ENCODE measurements around the gene SIAH3. TPM values are rescaled to one million over a fixed set of nuclear protein-coding genes. Genes with fewer than 3 reads are reported as not detected.

Gene SIAH3
- total and polyA plus RNA-seq, 4 donors: under 0.01 TPM; not detected in 3

DNA sequence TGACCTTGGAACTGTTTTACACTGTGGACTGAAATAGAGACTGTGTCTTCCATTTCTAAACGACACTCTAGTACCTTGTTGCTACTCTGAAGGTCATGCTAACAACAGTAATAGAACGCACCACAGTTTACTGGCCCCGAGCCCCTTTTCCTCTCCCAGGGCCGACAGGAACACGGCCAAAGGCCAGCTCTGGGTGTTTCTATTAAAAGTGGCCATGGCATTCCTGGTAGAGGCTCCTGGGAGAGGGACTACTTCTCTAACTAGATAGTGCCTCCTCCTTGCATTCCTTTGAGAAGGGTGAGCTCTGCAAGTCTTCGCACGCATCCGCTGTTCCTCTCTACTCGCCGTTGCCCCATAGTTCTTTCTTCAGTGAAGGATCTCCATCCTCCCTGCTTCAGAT is 18.7 kb upstream of the SIAH3 start:
- Histone ChIP-seq H3K27me3 (ENCODE audit: control insufficient read depth in 4 of 4, insufficient read depth in 4 of 4, low read length in 3 of 4) (peaks cover 0 to 4% (median 0%) of the 10 kb centered on the region in 4 donors), H3K4me3 (ENCODE audit: low read depth in 1 of 3, low read length in 3 of 3) (no peak overlapping the region), H3K4me1 (ENCODE audit: control insufficient read depth in 4 of 4, insufficient read depth in 4 of 4, low read length in 3 of 4) (no peaks in the 10 kb centered on the region), H3K9me3 (ENCODE audit: control insufficient read depth in 4 of 4, low read length in 3 of 4) (no peaks in the 10 kb centered on the region), H3K9ac (ENCODE audit: low read depth in 1 of 2, low read length in 2 of 2) (no peak overlapping the region), H3K36me3 (ENCODE audit: control insufficient read depth in 4 of 4, insufficient read depth in 3 of 4, low read depth in 1 of 4, low read length in 3 of 4) (no peaks in the 10 kb centered on the region), H3K27ac (ENCODE audit: low read depth in 1 of 2, low read length in 2 of 2) (no peak overlapping the region)
- 89% methylated on average over 10 of the region's 10 CpGs for WGBS
- TF ChIP-seq, protein P1, sequence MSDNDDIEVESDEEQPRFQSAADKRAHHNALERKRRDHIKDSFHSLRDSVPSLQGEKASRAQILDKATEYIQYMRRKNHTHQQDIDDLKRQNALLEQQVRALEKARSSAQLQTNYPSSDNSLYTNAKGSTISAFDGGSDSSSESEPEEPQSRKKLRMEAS (IDR thresholded peaks at IDR 0.05): no peak
- TF ChIP-seq TAF1 (conservative IDR thresholded peaks at IDR 0.05): no peak
- no peak for TF ChIP-seq FOXA1 (IDR thresholded peaks at IDR 0.05)
- TF ChIP-seq HNF4G (IDR thresholded peaks at IDR 0.05): no peak
- TF ChIP-seq RAD21 (IDR thresholded peaks at IDR 0.05): no peak
- no peak for TF ChIP-seq SP1 (IDR thresholded peaks at IDR 0.05)
- no peak for TF ChIP-seq NR2F2 (IDR thresholded peaks at IDR 0.05)
- no peak for DNase-seq (ENCODE audit: low spot score)

- TF ChIP-seq NR2F2 (IDR thresholded peaks at IDR 0.05): no peak
- no peak for TF ChIP-seq FOXA1 (IDR thresholded peaks at IDR 0.05)
- no peak for TF ChIP-seq JUND (IDR thresholded peaks at IDR 0.05)
- no peak for TF ChIP-seq FOXA2 (IDR thresholded peaks at IDR 0.05)
- TF ChIP-seq HNF4A (conservative IDR thresholded peaks at IDR 0.05): no peak
- no peak for TF ChIP-seq ZBTB33 (IDR thresholded peaks at IDR 0.05)
- no peak for TF ChIP-seq GABPA (IDR thresholded peaks at IDR 0.05 in 1 of 2, conservative IDR thresholded peaks at IDR 0.05 in 1 of 2)
- TF ChIP-seq, protein P1 (IDR thresholded peaks at IDR 0.05): no peak
- no peak for TF ChIP-seq REST (IDR thresholded peaks at IDR 0.05)
- no peak for TF ChIP-seq EGR1 (IDR thresholded peaks at IDR 0.05; ENCODE audit: low read depth in 2 of 2)
- TF ChIP-seq HNF4G (IDR thresholded peaks at IDR 0.05): no peak
- TF ChIP-seq YY1 (IDR thresholded peaks at IDR 0.05): no peak
- TF ChIP-seq, protein P2, sequence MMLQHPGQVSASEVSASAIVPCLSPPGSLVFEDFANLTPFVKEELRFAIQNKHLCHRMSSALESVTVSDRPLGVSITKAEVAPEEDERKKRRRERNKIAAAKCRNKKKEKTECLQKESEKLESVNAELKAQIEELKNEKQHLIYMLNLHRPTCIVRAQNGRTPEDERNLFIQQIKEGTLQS (IDR thresholded peaks at IDR 0.05): no peak
- no peak for TF ChIP-seq SP1 (IDR thresholded peaks at IDR 0.05)
- 76% methylated on average over 2 of the region's 2 CpGs for WGBS
- Histone ChIP-seq H3K4me3 (ENCODE audit: low read depth in 1 of 3, low read length in 3 of 3) (no peak overlapping the region), H3K27me3 (ENCODE audit: control insufficient read depth in 4 of 4, insufficient read depth in 4 of 4, low read length in 3 of 4) (peaks cover 0 to 12% (median under 1%) of the 10 kb centered on the region in 4 donors), H3K9ac (ENCODE audit: low read depth in 1 of 2, low read length in 2 of 2) (no peak overlapping the region), H3K27ac (ENCODE audit: low read depth in 1 of 2, low read length in 2 of 2) (no peak overlapping the region), H3K9me3 (ENCODE audit: control insufficient read depth in 4 of 4, low read length in 3 of 4) (peaks cover 0 to 6% (median 3%) of the 10 kb centered on the region in 4 donors), H3K4me1 (ENCODE audit: control insufficient read depth in 4 of 4, insufficient read depth in 4 of 4, low read length in 3 of 4) (no peaks in the 10 kb centered on the region), H3K36me3 (ENCODE audit: control insufficient read depth in 4 of 4, insufficient read depth in 3 of 4, low read depth in 1 of 4, low read length in 3 of 4) (no peaks in the 10 kb centered on the region)
- DNase-seq (ENCODE audit: low spot score): no peak
Measured at GRCh38 chr13:45865414-45865813, 13.9 kb upstream of the SIAH3 start.

Measured in liver (tissue), 9 donors.